HL-60 (cell line): ENCODE data around the gene BICD2.

Source experiments
- POLR2AphosphoS5 ChIP-seq: IDR thresholded peaks from 2 replicates; pipeline ENCODE4 v1.6.1; 2012; ENCODE audit warnings: low read depth
- SPI1 ChIP-seq: IDR thresholded peaks from 2 replicates; pipeline ENCODE4 v1.6.1; 2012; ENCODE audit warnings: low read depth, mild to moderate bottlenecking, borderline replicate concordance
- TF ChIP-seq, protein P1 (sequence below): IDR thresholded peaks from one replicate; pipeline ENCODE4 v1.5.1; 2011; ENCODE audit warnings: low read length, control low read depth, inconsistent platforms; ENCODE audit not compliant: insufficient read depth
- TF ChIP-seq, protein P2 (sequence below): IDR thresholded peaks from 2 replicates; pipeline ENCODE4 v1.6.1; 2012; ENCODE audit warnings: low read depth; ENCODE audit not compliant: insufficient replicate concordance

DNA sequence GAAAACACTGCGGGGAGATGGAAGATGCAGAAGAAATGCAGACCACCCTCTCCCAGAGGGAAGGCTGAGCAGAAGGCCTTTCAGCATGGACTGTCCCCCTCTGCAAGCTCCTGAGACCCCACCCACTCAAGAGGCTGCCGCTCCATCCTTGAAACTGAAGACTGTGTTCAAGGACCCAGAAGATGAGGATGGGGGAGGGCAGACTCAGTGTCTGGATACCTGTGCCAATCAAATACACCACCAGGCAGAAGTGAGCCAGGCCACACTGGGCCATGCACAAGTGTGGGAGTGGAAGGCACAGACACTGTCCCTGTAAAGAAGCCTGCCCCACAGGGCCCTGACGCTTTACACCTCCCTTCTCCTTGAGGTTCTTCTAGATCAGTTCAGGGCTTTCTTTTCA, 54.7 kb downstream of the BICD2 start:
- TF ChIP-seq, protein P1, sequence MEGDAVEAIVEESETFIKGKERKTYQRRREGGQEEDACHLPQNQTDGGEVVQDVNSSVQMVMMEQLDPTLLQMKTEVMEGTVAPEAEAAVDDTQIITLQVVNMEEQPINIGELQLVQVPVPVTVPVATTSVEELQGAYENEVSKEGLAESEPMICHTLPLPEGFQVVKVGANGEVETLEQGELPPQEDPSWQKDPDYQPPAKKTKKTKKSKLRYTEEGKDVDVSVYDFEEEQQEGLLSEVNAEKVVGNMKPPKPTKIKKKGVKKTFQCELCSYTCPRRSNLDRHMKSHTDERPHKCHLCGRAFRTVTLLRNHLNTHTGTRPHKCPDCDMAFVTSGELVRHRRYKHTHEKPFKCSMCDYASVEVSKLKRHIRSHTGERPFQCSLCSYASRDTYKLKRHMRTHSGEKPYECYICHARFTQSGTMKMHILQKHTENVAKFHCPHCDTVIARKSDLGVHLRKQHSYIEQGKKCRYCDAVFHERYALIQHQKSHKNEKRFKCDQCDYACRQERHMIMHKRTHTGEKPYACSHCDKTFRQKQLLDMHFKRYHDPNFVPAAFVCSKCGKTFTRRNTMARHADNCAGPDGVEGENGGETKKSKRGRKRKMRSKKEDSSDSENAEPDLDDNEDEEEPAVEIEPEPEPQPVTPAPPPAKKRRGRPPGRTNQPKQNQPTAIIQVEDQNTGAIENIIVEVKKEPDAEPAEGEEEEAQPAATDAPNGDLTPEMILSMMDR, result no peak
- no peak for TF ChIP-seq POLR2AphosphoS5
- TF ChIP-seq SPI1, result no peak
- TF ChIP-seq, protein P2, sequence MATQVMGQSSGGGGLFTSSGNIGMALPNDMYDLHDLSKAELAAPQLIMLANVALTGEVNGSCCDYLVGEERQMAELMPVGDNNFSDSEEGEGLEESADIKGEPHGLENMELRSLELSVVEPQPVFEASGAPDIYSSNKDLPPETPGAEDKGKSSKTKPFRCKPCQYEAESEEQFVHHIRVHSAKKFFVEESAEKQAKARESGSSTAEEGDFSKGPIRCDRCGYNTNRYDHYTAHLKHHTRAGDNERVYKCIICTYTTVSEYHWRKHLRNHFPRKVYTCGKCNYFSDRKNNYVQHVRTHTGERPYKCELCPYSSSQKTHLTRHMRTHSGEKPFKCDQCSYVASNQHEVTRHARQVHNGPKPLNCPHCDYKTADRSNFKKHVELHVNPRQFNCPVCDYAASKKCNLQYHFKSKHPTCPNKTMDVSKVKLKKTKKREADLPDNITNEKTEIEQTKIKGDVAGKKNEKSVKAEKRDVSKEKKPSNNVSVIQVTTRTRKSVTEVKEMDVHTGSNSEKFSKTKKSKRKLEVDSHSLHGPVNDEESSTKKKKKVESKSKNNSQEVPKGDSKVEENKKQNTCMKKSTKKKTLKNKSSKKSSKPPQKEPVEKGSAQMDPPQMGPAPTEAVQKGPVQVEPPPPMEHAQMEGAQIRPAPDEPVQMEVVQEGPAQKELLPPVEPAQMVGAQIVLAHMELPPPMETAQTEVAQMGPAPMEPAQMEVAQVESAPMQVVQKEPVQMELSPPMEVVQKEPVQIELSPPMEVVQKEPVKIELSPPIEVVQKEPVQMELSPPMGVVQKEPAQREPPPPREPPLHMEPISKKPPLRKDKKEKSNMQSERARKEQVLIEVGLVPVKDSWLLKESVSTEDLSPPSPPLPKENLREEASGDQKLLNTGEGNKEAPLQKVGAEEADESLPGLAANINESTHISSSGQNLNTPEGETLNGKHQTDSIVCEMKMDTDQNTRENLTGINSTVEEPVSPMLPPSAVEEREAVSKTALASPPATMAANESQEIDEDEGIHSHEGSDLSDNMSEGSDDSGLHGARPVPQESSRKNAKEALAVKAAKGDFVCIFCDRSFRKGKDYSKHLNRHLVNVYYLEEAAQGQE, result no peak
